HFFc6 (cell line): Measurements from ENCODE around the gene CISH. TPM values are rescaled to one million over a fixed set of nuclear protein-coding genes. Genes with fewer than 3 reads are reported as not detected.

Experiments used
- DNase-seq: peaks from one replicate; pipeline ENCODE4 v3.0.0-alpha.2; 2018
- H3K27ac Mint-ChIP-seq: 2 replicates; pipeline ENCODE4 v1.8.0; 2020; ENCODE audit warnings: mild to moderate bottlenecking, mixed read lengths
- H3K27me3 Mint-ChIP-seq: 2 replicates; pipeline ENCODE4 v1.8.0; 2021; ENCODE audit warnings: mild to moderate bottlenecking, moderate library complexity, mixed read lengths; ENCODE audit not compliant: insufficient read depth
- H3K36me3 Mint-ChIP-seq: 2 replicates; pipeline ENCODE4 v1.8.0; 2021; ENCODE audit warnings: low read depth, mixed read lengths
- H3K4me1 Mint-ChIP-seq: 2 replicates; pipeline ENCODE4 v1.8.0; 2020; ENCODE audit warnings: low read depth, mixed read lengths
- H3K4me3 Mint-ChIP-seq: 2 replicates; pipeline ENCODE4 v1.8.0; 2020; ENCODE audit warnings: mild to moderate bottlenecking, moderate library complexity, mixed read lengths
- H3K9me3 Mint-ChIP-seq: 2 replicates; pipeline ENCODE4 v1.8.0; 2020; ENCODE audit warnings: mild to moderate bottlenecking, mixed read lengths
- total RNA-seq, 6 experiments: library from RNA; stranded (reverse); fragmentation: NEBNext Ultra II Directional; extraction: Animal tissue kit (Norgen Biotek cat#: 25700); gene quantifications; 2 replicates in 1 of 6; 3 replicates in 5 of 6; pipeline ENCODE4 v1.2.3, GENCODE V29; 2021
- TF ChIP-seq, protein P1 (sequence below): fragments of 200-600 bp; sonication (generic); IDR thresholded peaks from 2 replicates; pipeline ENCODE4 v1.5.0; 2021; ENCODE audit warnings: antibody characterized with exemption, mild to moderate bottlenecking

The CISH gene
- total RNA-seq, 6 experiments from 2014 or later = 0.84 to 1.4 (median 0.95) TPM

DNA sequence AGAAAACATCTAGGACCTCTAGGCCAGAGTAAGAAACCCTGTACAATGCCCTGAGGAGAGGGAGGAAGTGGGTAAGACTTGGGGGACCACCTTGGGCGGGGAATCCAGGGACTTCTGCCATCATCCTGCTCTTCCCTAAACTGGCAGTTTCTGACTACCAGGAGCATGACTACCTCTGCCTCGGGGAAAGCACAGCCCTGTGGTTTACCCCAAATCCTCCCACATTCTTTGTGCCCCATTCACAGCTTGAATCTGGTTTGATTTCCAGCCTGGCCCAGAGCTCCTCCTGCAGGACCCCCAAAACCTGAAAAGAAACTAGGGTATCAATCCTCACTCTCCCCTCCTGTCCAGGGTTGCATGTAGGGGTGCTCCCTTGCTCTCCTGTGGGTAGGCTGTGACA lies 48.7 kb downstream of the CISH start:
- peak; percentile 87 for DNase-seq
- peak overlapping the region; percentile 90 for H3K27ac Mint-ChIP-seq
- peaks cover 47% of the 10 kb centered on the region for H3K4me1 Mint-ChIP-seq
- peaks cover 6% of the 10 kb centered on the region for H3K27me3 Mint-ChIP-seq
- peak overlapping the region; percentile 46 for H3K4me3 Mint-ChIP-seq
- no peaks in the 10 kb centered on the region for H3K9me3 Mint-ChIP-seq
- 0 out of 2 replicates have a peak, but pooled peaks cover 6% of the 10 kb centered on the region for H3K36me3 Mint-ChIP-seq
- TF ChIP-seq, protein P1, sequence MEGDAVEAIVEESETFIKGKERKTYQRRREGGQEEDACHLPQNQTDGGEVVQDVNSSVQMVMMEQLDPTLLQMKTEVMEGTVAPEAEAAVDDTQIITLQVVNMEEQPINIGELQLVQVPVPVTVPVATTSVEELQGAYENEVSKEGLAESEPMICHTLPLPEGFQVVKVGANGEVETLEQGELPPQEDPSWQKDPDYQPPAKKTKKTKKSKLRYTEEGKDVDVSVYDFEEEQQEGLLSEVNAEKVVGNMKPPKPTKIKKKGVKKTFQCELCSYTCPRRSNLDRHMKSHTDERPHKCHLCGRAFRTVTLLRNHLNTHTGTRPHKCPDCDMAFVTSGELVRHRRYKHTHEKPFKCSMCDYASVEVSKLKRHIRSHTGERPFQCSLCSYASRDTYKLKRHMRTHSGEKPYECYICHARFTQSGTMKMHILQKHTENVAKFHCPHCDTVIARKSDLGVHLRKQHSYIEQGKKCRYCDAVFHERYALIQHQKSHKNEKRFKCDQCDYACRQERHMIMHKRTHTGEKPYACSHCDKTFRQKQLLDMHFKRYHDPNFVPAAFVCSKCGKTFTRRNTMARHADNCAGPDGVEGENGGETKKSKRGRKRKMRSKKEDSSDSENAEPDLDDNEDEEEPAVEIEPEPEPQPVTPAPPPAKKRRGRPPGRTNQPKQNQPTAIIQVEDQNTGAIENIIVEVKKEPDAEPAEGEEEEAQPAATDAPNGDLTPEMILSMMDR = peak; percentile 24

DNA sequence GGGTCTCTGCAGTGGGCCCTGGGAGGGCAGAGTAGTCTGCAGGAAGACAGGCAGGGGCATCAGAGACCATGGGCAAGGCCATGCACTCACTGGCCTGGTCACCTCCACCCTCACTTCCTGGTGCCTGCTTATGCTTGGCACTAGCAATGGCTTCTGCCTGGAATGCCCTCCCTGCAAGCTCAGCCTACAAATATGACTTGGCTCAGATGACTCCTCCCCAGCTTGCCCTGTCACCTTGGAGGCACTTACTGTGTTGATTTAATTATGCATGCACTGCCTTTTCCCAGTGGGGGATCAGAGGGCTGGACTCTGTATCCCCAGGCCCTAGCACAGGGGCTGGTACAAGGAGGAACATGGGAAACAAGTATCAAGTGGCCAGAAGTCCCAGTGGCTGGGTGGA lies 51.9 kb downstream of the CISH start:
- no peaks in the 10 kb centered on the region for H3K9me3 Mint-ChIP-seq
- peaks cover 31% of the 10 kb centered on the region for H3K4me1 Mint-ChIP-seq
- TF ChIP-seq, protein P1 = no peak
- peaks cover 9% of the 10 kb centered on the region for H3K27me3 Mint-ChIP-seq
- DNase-seq = peak; percentile 22
- H3K36me3 Mint-ChIP-seq = 0 out of 2 replicates have a peak, but pooled peaks cover 4% of the 10 kb centered on the region
- no peak overlapping the region for H3K27ac Mint-ChIP-seq
- no peak overlapping the region for H3K4me3 Mint-ChIP-seq

DNA sequence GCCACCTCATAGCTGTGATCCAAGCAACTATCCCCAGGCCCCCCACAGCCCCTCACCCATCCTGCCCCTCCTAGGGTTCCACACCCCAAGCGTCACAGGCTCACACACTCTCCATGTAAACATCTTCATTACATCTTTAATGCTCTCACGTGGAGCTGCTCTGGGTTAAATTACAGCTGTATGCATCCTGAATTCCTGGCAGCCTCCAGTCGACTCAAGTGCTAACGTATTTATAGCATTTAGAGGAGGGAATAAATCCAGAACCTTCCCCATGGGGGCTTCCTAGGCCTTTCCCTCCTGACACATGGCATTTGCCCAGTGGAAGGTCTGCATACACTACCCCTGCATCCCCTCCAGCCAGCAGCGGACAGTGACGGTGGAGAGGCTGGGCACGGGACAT lies 53.7 kb downstream of the CISH start:
- no peak overlapping the region for H3K4me3 Mint-ChIP-seq
- no peaks in the 10 kb centered on the region for H3K36me3 Mint-ChIP-seq
- peaks cover 13% of the 10 kb centered on the region for H3K27me3 Mint-ChIP-seq
- peaks cover 14% of the 10 kb centered on the region for H3K4me1 Mint-ChIP-seq
- H3K27ac Mint-ChIP-seq = no peak overlapping the region
- no peaks in the 10 kb centered on the region for H3K9me3 Mint-ChIP-seq
- TF ChIP-seq, protein P1 = no peak
- no peak for DNase-seq

DNA sequence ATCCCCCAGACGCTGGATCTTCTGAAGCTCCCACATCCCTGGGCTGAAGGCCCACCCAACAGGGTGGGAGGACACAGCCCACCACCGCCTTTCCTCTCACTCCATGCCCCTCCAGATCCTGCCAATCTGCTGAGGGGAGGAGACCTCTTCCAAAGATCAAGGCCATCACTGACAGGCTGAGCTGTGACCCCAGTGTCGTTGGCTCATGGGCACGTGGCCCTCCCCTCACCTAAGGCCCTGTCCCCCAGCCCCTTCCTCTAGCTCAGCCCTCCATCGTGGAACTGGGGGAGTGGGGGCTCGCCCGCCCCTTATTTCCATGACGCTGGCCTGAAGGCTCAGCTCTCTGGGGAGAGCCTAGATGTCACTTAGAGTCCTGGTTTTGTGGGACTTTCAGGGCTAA lies 54.5 kb downstream of the CISH start:
- peaks cover 18% of the 10 kb centered on the region for H3K27me3 Mint-ChIP-seq
- no peaks in the 10 kb centered on the region for H3K36me3 Mint-ChIP-seq
- TF ChIP-seq, protein P1 = no peak
- H3K27ac Mint-ChIP-seq = no peak overlapping the region
- peaks cover 8% of the 10 kb centered on the region for H3K4me1 Mint-ChIP-seq
- no peak for DNase-seq
- H3K9me3 Mint-ChIP-seq = no peaks in the 10 kb centered on the region
- no peak overlapping the region for H3K4me3 Mint-ChIP-seq

Other genes with a start within 250 kb of the CISH start
- gene CACNA2D2, start 108.1 kb downstream of the CISH start, total RNA-seq = under 1 TPM in 1 of 6 experiments, not detected in 5; 0.09 TPM
- gene C3orf18, start 44.0 kb downstream of the CISH start, total RNA-seq = 10 to 100 TPM; 12.9 to 15.5 (median 14.2) TPM
- gene HEMK1, start 42.3 kb downstream of the CISH start, total RNA-seq = 10 to 100 TPM; 17.9 to 20.7 (median 19.2) TPM
- 10 to 100 TPM; 60.5 to 65.5 (median 62.8) TPM for gene MAPKAPK3, start 5.4 kb upstream of the CISH start, total RNA-seq
- gene DOCK3, start 63.2 kb upstream of the CISH start, total RNA-seq = under 1 TPM; 0.14 to 0.26 (median 0.22) TPM